Choroid plexus epithelial cell (primary cell): ENCODE measurements around the gene NR2F1-AS1.

ENCODE experiments used
- DNase-seq: peaks from one replicate; pipeline ENCODE4 v3.0.0-alpha.2; 2010; ENCODE audit warnings: low read depth
- H3K4me3 ChIP-seq: 2 replicates; pipeline ENCODE4 v1.5.1; 2011; ENCODE audit warnings: low read depth, mild to moderate bottlenecking, control low read depth, low read length, moderate library complexity
- CTCF ChIP-seq: conservative IDR thresholded peaks from 2 replicates; pipeline ENCODE4 v1.5.1; 2011; ENCODE audit warnings: low read depth, mild to moderate bottlenecking, control low read depth, inconsistent platforms, low read length, moderate library complexity

Gene NR2F1-AS1

GRCh38 chr5:93580927-93581445 lies at the start of gene NR2F1-AS1:
NR2F1-AS1 (minus strand) TSS chr5:93581219.
- TF ChIP-seq CTCF, result no peak
- DNase-seq, result peak; percentile 59
- peak within 1 kb of the TSS; percentile 69 for H3K4me3 ChIP-seq

DNA sequence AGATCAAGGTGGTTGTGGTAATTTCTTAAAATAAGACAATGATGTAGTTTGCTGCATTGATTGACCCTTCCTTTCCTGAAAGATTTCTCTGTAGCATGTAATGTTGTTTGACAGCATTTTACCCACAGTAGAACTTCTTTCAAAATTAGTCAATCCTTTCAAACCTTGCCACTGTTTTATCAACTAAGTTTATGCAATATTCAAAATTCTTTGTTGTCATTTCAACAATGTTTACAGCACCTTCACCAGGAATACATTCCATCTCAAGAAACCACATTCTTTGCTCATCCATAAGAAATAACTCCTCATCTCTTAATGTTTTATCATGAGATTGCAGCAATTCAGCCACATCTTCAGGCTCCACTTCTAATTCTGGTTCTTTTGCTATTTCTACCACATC lies 45.8 kb upstream of the NR2F1-AS1 start:
- no peak for TF ChIP-seq CTCF
- no peak for DNase-seq
- no peak overlapping the region for H3K4me3 ChIP-seq

- no peak for TF ChIP-seq CTCF
- DNase-seq, result no peak
- H3K4me3 ChIP-seq, result no peak overlapping the region
Measured at GRCh38 chr5:93623153-93623552, 42.1 kb upstream of the NR2F1-AS1 start.

- H3K4me3 ChIP-seq, result no peak overlapping the region
- peak; percentile 87 for DNase-seq
Measured at GRCh38 chr5:93622240-93622885, 41.3 kb upstream of the NR2F1-AS1 start.

DNA sequence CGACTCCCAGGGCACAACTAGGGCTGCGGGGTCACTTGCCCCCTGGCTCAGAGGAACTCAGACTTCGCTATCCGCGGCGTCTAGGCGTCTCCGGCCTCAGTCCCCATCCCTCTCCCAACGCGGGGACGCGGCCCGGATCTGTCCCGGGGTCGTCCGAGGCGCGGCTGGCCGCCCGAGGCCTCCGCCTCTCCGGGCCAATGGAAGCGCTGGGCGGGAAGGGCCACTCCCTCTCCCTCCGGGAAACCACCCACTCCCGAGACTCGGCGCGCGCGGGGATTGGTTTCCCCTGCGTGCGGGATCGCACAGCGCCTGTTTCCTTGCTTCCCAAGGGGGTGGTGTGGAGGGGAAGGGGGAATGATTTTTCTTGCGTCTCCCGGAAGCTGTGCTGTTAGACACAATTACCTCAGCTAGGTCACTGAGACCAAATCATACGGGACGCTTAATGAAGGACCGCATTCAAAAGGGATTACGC lies 40.3 kb upstream of the NR2F1-AS1 start:
- no peak for TF ChIP-seq CTCF

More at GRCh38 chr5:93622240-93622885, 41.3 kb upstream of the NR2F1-AS1 start:
- TF ChIP-seq CTCF, result no peak

GRCh38 chr5:93620487-93621326 lies 39.7 kb upstream of the NR2F1-AS1 start:
- peak overlapping the region; percentile 77 for H3K4me3 ChIP-seq
- DNase-seq, result peak; percentile 79
- peak; percentile 30 for TF ChIP-seq CTCF

More for the DNA sequence above, 40.3 kb upstream of the NR2F1-AS1 start:
- H3K4me3 ChIP-seq, result peak overlapping the region; percentile 77
- DNase-seq, result peak; percentile 81
